GM18861 (cell line): ENCODE data around the gene STAM.

Experiments
- ATAC-seq: cut with Tn5 transposase; IDR thresholded peaks from one replicate; pipeline ENCODE4 v1.9.1; 2021; ENCODE audit not compliant: unreplicated experiment

STAM gene

GRCh38 chr10:17758896-17759295 lies 114.9 kb downstream of the STAM start:
- no peak for ATAC-seq

- no peak for ATAC-seq
These were observed 120.2 kb downstream of the STAM start for GRCh38 chr10:17764142-17764541.

- no peak for ATAC-seq
These were observed 121.7 kb downstream of the STAM start for GRCh38 chr10:17765602-17766001.
